HEK293 (cell line): Measurements from ENCODE around the gene DGAT2L6.

Experiments used
- CTCF ChIP-seq: fragments of 450-650 bp; formaldehyde crosslinking; IDR thresholded peaks from 2 replicates; pipeline ENCODE4 v1.5.1; 2016; ENCODE audit warnings: missing biosample characterization, missing genetic modification characterization
- HOXD13 ChIP-seq: sonication (generic); formaldehyde crosslinking; IDR thresholded peaks from 2 replicates; pipeline ENCODE4 v1.8.0; 2022; ENCODE audit warnings: missing genetic modification reagents, borderline replicate concordance
- TCF7L2 ChIP-seq: IDR thresholded peaks from 2 replicates; pipeline ENCODE4 v1.6.1; 2011; ENCODE audit warnings: low read depth, mild to moderate bottlenecking, inconsistent platforms, low read length, moderate library complexity, borderline replicate concordance
- TSHZ1 ChIP-seq: fragments of 450-650 bp; formaldehyde crosslinking; IDR thresholded peaks from 2 replicates; pipeline ENCODE4 v1.5.1; 2016; ENCODE audit warnings: missing biosample characterization, missing genetic modification characterization, borderline replicate concordance
- ZFP37 ChIP-seq: fragments of 450-650 bp; formaldehyde crosslinking; IDR thresholded peaks from 2 replicates; pipeline ENCODE4 v1.5.1; 2016; ENCODE audit warnings: missing biosample characterization, missing genetic modification characterization
- ZNF24 ChIP-seq: fragments of 450-650 bp; formaldehyde crosslinking; IDR thresholded peaks from 2 replicates; pipeline ENCODE4 v1.5.1; 2016; ENCODE audit warnings: missing biosample characterization, missing genetic modification characterization
- ZNF274 ChIP-seq, 2 experiments: fragments of 200-500 bp in 1 of 2; fragments of 450-650 bp in 1 of 2; sonication (Bioruptor generic) in 1 of 2; formaldehyde crosslinking in 1 of 2; IDR thresholded peaks; 2 replicates each; pipeline versions ENCODE4 v1.5.1 to v1.6.1; 2014 to 2016; ENCODE audit warnings: borderline replicate concordance in 1 of 2, inconsistent platforms in 1 of 2, low read length in 1 of 2, missing biosample characterization in 1 of 2, missing genetic modification characterization in 1 of 2
- ZNF292 ChIP-seq: fragments of 450-650 bp; formaldehyde crosslinking; IDR thresholded peaks from 2 replicates; pipeline ENCODE4 v1.5.1; 2016; ENCODE audit warnings: low read depth, missing biosample characterization, missing genetic modification characterization, borderline replicate concordance
- ZNF302 ChIP-seq: fragments of 450-650 bp; formaldehyde crosslinking; IDR thresholded peaks from 2 replicates; pipeline ENCODE4 v1.5.1; 2016; ENCODE audit warnings: missing biosample characterization, missing genetic modification characterization, low read depth
- ZNF335 ChIP-seq: fragments of 450-650 bp; formaldehyde crosslinking; conservative IDR thresholded peaks from 2 replicates; pipeline ENCODE4 v1.5.1; 2016; ENCODE audit warnings: missing biosample characterization, missing genetic modification characterization
- ZSCAN23 ChIP-seq: fragments of 450-650 bp; formaldehyde crosslinking; IDR thresholded peaks from 2 replicates; pipeline ENCODE4 v1.5.1; 2016; ENCODE audit warnings: missing biosample characterization, missing genetic modification characterization
- TF ChIP-seq, protein P1 (sequence below): fragments of 450-650 bp; formaldehyde crosslinking; conservative IDR thresholded peaks from 2 replicates; pipeline ENCODE4 v1.5.1; 2016; ENCODE audit warnings: low read depth, missing biosample characterization, missing genetic modification characterization

- TF ChIP-seq TCF7L2 (no peak), ZNF274 (IDR thresholded peaks at IDR 0.05; ENCODE audit: low read length) (no peak), ZNF274 (tag by site-specific recombination; IDR thresholded peaks at IDR 0.05; ENCODE audit: borderline replicate concordance) (no peak), HOXD13 (CRISPR knock-in tag) (no peak), ZNF292 (tag by site-specific recombination) (no peak), ZSCAN23 (tag by site-specific recombination) (no peak), CTCF (tag by site-specific recombination) (no peak), ZNF302 (tag by site-specific recombination) (no peak), TSHZ1 (no peak), ZNF24 (tag by site-specific recombination) (no peak), ZNF335 (tag by site-specific recombination) (no peak), ZFP37 (tag by site-specific recombination) (no peak)
- TF ChIP-seq, protein P1, sequence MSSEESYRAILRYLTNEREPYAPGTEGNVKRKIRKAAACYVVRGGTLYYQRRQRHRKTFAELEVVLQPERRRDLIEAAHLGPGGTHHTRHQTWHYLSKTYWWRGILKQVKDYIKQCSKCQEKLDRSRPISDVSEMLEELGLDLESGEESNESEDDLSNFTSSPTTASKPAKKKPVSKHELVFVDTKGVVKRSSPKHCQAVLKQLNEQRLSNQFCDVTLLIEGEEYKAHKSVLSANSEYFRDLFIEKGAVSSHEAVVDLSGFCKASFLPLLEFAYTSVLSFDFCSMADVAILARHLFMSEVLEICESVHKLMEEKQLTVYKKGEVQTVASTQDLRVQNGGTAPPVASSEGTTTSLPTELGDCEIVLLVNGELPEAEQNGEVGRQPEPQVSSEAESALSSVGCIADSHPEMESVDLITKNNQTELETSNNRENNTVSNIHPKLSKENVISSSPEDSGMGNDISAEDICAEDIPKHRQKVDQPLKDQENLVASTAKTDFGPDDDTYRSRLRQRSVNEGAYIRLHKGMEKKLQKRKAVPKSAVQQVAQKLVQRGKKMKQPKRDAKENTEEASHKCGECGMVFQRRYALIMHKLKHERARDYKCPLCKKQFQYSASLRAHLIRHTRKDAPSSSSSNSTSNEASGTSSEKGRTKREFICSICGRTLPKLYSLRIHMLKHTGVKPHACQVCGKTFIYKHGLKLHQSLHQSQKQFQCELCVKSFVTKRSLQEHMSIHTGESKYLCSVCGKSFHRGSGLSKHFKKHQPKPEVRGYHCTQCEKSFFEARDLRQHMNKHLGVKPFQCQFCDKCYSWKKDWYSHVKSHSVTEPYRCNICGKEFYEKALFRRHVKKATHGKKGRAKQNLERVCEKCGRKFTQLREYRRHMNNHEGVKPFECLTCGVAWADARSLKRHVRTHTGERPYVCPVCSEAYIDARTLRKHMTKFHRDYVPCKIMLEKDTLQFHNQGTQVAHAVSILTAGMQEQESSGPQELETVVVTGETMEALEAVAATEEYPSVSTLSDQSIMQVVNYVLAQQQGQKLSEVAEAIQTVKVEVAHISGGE (tag by site-specific recombination): no peak
Measured at GRCh38 chrX:70254909-70255308, 77.6 kb downstream of the DGAT2L6 start.
